Measurements from ENCODE around the gene HDHD5. TPM values are rescaled to one million over a fixed set of nuclear protein-coding genes. Genes with fewer than 3 reads are reported as not detected.

HDHD5 gene
- total RNA-seq, 1 donor from 2014 or later: 27.6 TPM

- no peak overlapping the region for H3K27ac Mint-ChIP-seq (ENCODE audit: unreplicated experiment)
- no peak for DNase-seq (ENCODE audit: low read depth)
- peaks cover 3% of the 10 kb centered on the region for H3K36me3 ChIP-seq (ENCODE audit: insufficient read depth, low read length)
Observed at GRCh38 chr22:17109113-17109865, 49.8 kb downstream of the HDHD5 start.

GRCh38 chr22:17108256-17109112 is 50.6 kb downstream of the HDHD5 start:
- FAIRE-seq (no peak), DNase-seq (ENCODE audit: low read depth) (no peak)
- H3K27ac Mint-ChIP-seq (ENCODE audit: unreplicated experiment): no peak overlapping the region
- no peaks in the 10 kb centered on the region for H3K79me2 ChIP-seq (ENCODE audit: insufficient read depth, low read length)
- H2AFZ ChIP-seq (ENCODE audit: low read depth, low read length): no peak overlapping the region
- no peak overlapping the region for H3K4me2 ChIP-seq (ENCODE audit: low read length)
- H4K20me1 ChIP-seq (ENCODE audit: insufficient read depth, low read length): peaks cover 14% of the 10 kb centered on the region
- TF ChIP-seq CTCF (IDR thresholded peaks at IDR 0.05; ENCODE audit: insufficient read depth, low read depth, low read length): no peak
- no peak for TF ChIP-seq EZH2 (IDR thresholded peaks at IDR 0.05; ENCODE audit: insufficient read depth, low read length)
- H3K4me1 ChIP-seq (ENCODE audit: insufficient read depth, low read length): no peaks in the 10 kb centered on the region
- no peak overlapping the region for H3K9ac ChIP-seq (ENCODE audit: low read length)
- no peaks in the 10 kb centered on the region for H3K4me1 Mint-ChIP-seq (ENCODE audit: low read depth, unreplicated experiment)
- H3K36me3 ChIP-seq (ENCODE audit: insufficient read depth, low read length): peaks cover 3% of the 10 kb centered on the region
- no peaks in the 10 kb centered on the region for H3K9me3 Mint-ChIP-seq (ENCODE audit: unreplicated experiment)
- H3K27ac ChIP-seq (ENCODE audit: low read depth, low read length): no peak overlapping the region
- H3K36me3 Mint-ChIP-seq (ENCODE audit: low read depth, unreplicated experiment): peaks cover 27% of the 10 kb centered on the region
- no peak overlapping the region for H3K4me3 Mint-ChIP-seq (ENCODE audit: unreplicated experiment)
- H3K9me3 ChIP-seq (ENCODE audit: insufficient read depth, low read depth, low read length): no peaks in the 10 kb centered on the region
- no peak overlapping the region for H3K4me3 ChIP-seq (ENCODE audit: insufficient read depth, low read depth, low read length)
- H3K27me3 ChIP-seq (ENCODE audit: insufficient read depth, low read length): no peaks in the 10 kb centered on the region
- no peaks in the 10 kb centered on the region for H3K27me3 Mint-ChIP-seq (ENCODE audit: low read depth, unreplicated experiment)

More at GRCh38 chr22:17109113-17109865, 49.8 kb downstream of the HDHD5 start:
- Histone ChIP-seq H3K4me2 (ENCODE audit: low read length) (no peak overlapping the region), H3K9me3 (ENCODE audit: insufficient read depth, low read depth, low read length) (no peaks in the 10 kb centered on the region), H4K20me1 (ENCODE audit: insufficient read depth, low read length) (peaks cover 12% of the 10 kb centered on the region), H3K4me3 (ENCODE audit: insufficient read depth, low read depth, low read length) (no peak overlapping the region), H3K9ac (ENCODE audit: low read length) (no peak overlapping the region), H3K79me2 (ENCODE audit: insufficient read depth, low read length) (no peaks in the 10 kb centered on the region), H3K4me1 (ENCODE audit: insufficient read depth, low read length) (no peaks in the 10 kb centered on the region), H2AFZ (ENCODE audit: low read depth, low read length) (no peak overlapping the region), H3K27me3 (ENCODE audit: insufficient read depth, low read length) (no peaks in the 10 kb centered on the region), H3K27ac (ENCODE audit: low read depth, low read length) (no peak overlapping the region)
- no peak for FAIRE-seq
- peaks cover 26% of the 10 kb centered on the region for H3K36me3 Mint-ChIP-seq (ENCODE audit: low read depth, unreplicated experiment)
- H3K27me3 Mint-ChIP-seq (ENCODE audit: low read depth, unreplicated experiment): no peaks in the 10 kb centered on the region
- no peaks in the 10 kb centered on the region for H3K9me3 Mint-ChIP-seq (ENCODE audit: unreplicated experiment)
- TF ChIP-seq EZH2 (IDR thresholded peaks at IDR 0.05; ENCODE audit: insufficient read depth, low read length) (no peak), CTCF (IDR thresholded peaks at IDR 0.05; ENCODE audit: insufficient read depth, low read depth, low read length) (no peak)
- no peak overlapping the region for H3K4me3 Mint-ChIP-seq (ENCODE audit: unreplicated experiment)
- H3K4me1 Mint-ChIP-seq (ENCODE audit: low read depth, unreplicated experiment): no peaks in the 10 kb centered on the region
